ENCODE results near the gene TASL. TPM values are rescaled to one million over a fixed set of nuclear protein-coding genes. Genes with fewer than 3 reads are reported as not detected.
A peak's percentile ranks its signal among the peaks of the same experiment; 100 is the strongest.
"Not testable (repeated sequence)": the region's sequence is repeated elsewhere in the genome, so short reads cannot be mapped to it uniquely, and the experiment has no call there.

TASL gene
- 0.62 TPM for total RNA-seq
- long read RNA-seq: 0 reads

- ATAC-seq (no peak), DNase-seq (no peak)
- intact Hi-C loops (cut with micrococcal nuclease): loop anchor here (10.0 kb wide), 1 partner anchor 137 kb away; no protein-coding TSS in a partner anchor
Measured at GRCh38 chrX:30577362-30577991, at the start of gene TASL. Gene TASL, minus strand, starts transcription at chrX:30577766. Its CDS starts 17,411 bp downstream, at chrX:30560355.

DNA sequence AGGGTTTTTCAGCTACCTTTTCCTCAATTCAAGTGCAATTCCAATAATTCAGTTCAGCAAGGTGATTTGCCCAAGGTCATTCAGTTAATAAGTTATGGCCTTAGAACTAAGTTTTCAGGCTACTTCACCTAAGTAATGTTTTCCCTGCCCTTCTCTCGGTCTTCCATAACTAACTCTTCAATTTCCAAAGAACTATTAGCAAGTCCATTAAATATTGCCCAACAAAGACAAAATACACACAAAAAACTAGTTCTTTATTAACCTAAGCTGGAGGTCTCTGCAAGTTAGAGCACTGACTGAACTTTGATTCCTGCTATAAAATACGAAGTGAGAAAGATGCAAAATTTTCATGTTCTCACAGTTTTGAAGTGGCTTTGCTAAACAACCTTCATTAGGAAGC is 48.8 kb upstream of the TASL start:
- no peak for ATAC-seq
- intact Hi-C loops (cut with micrococcal nuclease): no loop called here
- DNase-seq: no peak

GRCh38 chrX:30622361-30622760 is 44.8 kb upstream of the TASL start:
- no peak for ATAC-seq
- intact Hi-C loops (cut with micrococcal nuclease): no loop called here
- no peak for DNase-seq

DNA sequence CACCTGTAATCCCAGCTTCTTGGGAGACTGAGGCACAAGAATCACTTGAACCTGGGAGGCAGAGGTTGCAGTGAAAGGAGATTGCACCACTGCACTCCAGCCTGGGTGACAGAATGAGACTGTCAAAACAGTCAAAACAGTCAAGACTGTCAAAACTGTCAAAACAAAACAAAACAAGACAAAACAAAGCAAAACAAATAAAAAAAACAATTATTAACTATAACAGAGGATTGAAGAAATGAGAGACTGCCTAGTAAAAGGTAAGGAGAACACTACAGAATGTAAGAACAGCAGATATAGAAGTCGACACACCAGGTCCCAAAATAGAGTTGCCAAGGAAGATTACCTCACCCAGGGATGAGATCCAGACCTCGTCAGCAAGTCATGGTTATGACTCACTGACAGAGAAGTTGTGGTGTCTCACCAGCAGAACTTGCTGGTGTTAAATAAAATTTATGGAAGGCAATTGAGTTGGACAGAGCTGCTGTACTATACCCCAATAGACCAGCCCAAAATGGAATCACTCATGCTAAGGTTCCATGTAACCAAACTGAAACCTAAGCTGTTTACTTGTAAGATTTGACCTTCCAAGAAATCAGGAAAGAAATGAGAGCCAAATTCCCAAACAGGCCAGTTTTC is 43.5 kb upstream of the TASL start:
- intact Hi-C loops (cut with micrococcal nuclease): no loop called here
- ATAC-seq: peak; percentile 97
- no peak for DNase-seq

- DNase-seq (no peak), ATAC-seq (peak; percentile 39)
- intact Hi-C loops (cut with micrococcal nuclease): no loop called here
Measured at GRCh38 chrX:30620125-30620524, 42.6 kb upstream of the TASL start.

DNA sequence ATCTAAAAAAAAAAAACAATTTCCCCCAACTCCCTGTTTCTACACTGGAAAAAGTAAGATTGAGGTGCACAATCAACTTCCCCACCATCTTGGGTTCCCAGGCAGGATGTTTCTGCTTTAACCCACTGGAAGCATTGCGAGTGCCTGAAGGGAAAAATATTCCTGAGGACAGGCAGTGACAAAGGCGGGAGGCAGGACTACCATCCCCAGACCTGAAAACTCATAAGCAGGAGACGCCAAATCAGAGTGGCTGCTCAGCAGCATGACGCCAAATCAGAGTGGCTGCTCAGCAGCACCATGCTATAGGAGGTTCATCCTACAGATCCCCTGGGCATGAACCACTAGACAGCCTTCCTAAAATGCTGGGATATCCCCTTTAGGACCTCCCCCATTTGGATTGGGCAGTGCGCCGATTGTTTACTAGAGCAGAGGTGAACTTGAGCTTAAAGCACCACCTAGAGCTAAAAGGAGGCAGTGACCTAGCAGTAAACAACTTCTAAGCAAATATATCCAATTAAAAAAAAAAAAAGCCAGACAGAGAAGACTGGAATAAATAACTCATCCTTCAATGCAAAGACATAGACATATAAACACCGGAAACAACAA is 40.7 kb upstream of the TASL start:
- ATAC-seq: no peak
- intact Hi-C loops (cut with micrococcal nuclease): no loop called here

GRCh38 chrX:30615229-30615628 is 37.7 kb upstream of the TASL start:
- DNase-seq (no peak), ATAC-seq (no peak)

More for the DNA sequence above, 40.7 kb upstream of the TASL start:
- no peak for DNase-seq

GRCh38 chrX:30613721-30614120 is 36.2 kb upstream of the TASL start:
- DNase-seq: no peak
- ATAC-seq: no peak
- intact Hi-C loops (cut with micrococcal nuclease): no loop called here

More at GRCh38 chrX:30615229-30615628, 37.7 kb upstream of the TASL start:
- intact Hi-C loops (cut with micrococcal nuclease): no loop called here

GRCh38 chrX:30612250-30612655 is 34.7 kb upstream of the TASL start:
- ATAC-seq (no peak), DNase-seq (no peak)
- intact Hi-C loops (cut with micrococcal nuclease): no loop called here

DNA sequence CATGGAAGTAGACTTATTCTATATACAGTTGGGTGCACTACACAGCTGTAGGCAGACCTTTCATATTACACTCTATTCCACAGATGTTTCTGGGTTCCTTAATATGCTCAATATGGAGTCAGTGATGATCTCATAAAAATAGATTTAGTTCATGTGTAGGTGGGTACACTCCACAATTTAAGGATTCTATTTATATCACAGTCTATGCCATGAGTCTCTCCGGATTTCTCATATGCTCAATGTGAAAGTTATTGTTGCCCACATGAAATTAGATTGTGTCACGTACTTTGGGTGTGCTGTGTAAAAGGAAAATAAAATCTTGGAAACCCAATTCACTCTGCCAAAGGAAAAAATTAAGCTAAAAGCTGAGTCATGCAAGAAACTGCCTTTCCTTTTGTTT is 32.5 kb upstream of the TASL start:
- no peak for ATAC-seq
- intact Hi-C loops (cut with micrococcal nuclease): no loop called here
- no peak for DNase-seq

- no peak for ATAC-seq
- intact Hi-C loops (cut with micrococcal nuclease): no loop called here
- no peak for DNase-seq
Measured at GRCh38 chrX:30607155-30607554, 29.6 kb upstream of the TASL start.

- intact Hi-C loops (cut with micrococcal nuclease); ATAC-seq; DNase-seq: not testable (repeated sequence)
Measured at GRCh38 chrX:30600269-30601176, 23.0 kb upstream of the TASL start.

DNA sequence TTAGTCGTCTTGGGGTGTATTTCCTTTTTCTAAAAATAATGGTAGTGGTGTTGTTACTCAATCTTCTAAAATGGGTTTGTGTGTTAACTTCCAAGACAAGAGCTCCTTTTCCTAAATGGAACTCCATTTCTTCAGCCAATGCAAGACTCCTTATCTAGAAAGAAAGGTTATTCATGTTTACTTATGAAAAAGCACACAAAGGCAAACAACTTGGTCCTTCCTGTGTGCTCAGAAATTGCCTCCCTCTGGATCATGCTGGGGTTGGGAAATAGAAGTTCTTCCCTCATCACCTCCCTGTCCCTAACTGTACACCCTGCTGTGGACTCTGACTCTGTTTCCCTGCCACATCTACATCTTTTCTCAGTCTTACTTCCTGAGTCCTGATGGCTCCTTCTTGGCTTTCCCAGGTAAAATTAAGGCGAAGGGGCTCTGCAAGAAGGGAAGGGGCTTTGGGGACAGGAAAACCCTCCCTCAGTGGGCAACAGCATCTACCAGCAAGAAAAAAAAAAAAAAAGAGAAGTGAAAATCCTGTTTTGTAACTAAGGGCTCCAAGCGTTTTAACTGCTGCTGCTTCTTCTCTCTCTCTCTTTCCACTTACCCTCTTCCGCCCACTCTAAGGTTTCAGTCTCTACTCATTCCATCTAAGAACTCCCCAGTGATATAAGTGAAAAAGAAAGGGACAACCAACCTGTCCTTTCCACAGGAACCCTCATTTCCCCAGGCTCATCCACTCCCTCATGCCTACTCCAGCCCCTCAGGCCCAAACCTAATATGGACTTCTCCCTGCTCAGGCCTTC is 19.8 kb upstream of the TASL start:
- DNase-seq: no peak
- no peak for ATAC-seq
- intact Hi-C loops (cut with micrococcal nuclease): no loop called here

GRCh38 chrX:30593440-30594200 is 16.1 kb upstream of the TASL start:
- DNase-seq (no peak), ATAC-seq (no peak)
- intact Hi-C loops (cut with micrococcal nuclease): no loop called here

DNA sequence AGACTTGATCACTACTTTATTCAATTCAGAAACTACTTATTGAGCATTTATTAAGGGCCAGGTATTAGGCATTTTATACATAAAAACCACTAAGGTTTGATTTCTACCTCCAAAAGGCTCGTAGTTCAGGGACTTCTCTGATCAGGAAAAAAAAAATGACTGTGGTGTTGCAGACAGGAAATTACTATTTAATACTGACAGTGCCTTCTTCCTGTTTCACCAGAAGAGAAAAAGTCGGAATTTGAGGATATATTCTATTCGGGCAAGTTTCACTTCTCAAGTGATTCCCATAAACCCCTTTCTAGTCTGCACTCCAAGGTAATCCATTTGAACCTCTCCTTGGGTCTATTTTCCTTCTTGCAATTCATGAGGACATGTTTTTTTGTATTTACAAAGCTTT is 15.3 kb upstream of the TASL start:
- intact Hi-C loops (cut with micrococcal nuclease): no loop called here
- no peak for ATAC-seq
- no peak for DNase-seq

DNA sequence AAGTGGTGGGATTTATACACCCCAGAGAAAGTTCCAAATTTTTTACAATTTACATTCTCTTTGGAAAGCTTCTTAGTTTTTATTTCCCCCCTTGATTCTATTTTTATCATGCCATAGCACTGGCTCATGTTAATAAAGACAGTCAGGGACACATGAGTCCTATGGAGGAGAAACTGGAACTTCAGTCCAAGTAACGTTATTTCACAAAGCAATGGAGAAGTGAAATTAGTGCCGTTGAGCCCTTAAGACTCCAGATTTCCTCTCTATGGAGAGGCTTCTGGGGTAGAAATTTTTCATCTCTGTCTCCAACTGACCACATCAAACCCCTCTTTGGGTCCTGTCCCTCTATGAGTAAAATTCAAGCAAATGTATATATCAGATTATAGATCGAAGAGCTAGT is 12.8 kb upstream of the TASL start:
- ATAC-seq (peak; percentile 30), DNase-seq (no peak)
- intact Hi-C loops (cut with micrococcal nuclease): no loop called here

DNA sequence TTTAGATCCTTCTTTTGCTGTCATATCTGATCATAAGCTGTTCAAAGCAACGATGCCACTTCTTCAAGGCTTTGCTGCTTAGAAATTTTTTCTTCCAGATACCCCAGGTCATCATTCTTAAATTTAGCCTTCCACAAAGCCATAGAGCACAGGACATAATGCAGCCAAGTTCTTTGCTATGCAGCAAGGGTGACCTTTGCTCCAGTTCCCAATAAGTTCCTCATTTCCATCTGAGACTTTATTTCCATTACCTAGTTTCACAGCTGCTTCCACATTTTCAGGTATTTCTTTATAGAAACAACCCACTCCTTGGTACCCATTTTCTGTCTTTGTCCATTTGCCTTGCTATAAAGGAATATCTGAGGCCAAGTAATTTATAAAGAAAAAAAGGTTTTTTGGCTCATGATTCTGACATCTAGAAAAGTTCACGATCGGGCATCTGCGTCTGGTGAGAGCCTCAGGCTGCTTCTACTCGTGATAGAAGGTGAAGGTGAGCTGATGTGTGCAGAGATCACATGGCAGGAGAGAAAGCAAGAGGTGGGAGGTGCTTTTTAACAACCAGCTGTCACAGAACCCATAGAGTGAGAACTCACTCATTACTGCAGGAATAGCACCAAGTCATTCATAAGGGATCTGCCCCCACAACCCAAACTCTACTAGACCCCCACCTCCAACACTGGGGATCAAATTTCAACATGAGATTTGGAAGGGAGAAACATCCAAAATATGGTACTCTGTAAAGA is 11.8 kb upstream of the TASL start:
- DNase-seq (no peak), ATAC-seq (peak; percentile 63)
- intact Hi-C loops (cut with micrococcal nuclease): no loop called here

- DNase-seq (no peak), ATAC-seq (no peak)
- intact Hi-C loops (cut with micrococcal nuclease): no loop called here
Measured at GRCh38 chrX:30586516-30586915, 8.9 kb upstream of the TASL start.

Data from left ventricle myocardium superior (tissue), 1 donor.